IMR-90 (cell line): ENCODE data around the gene TSPAN17. TPM values are rescaled to one million over a fixed set of nuclear protein-coding genes. Genes with fewer than 3 reads are reported as not detected.

Experiments
- ATAC-seq: fragments of 200-7000 bp; cut with Tn5 transposase; 2 replicates; pipeline ENCODE4 v1.9.1; 2020; ENCODE audit warnings: low read depth, mild to moderate bottlenecking, moderate library complexity
- BruUV-seq: library from RNA; stranded (reverse); fragments of 400-500 nt; replicated peaks from 2 replicates; lab custom pipeline; 2021; lab: Mats Ljungman, UMichigan
- CTCF ChIA-PET: fragments of 300-600 bp; formaldehyde crosslinking; extraction: SDS; loops from one replicate; lab custom pipeline; 2021; ENCODE audit warnings: antibody characterized with exemption; lab: Yijun Ruan, JAX
- POLR2A ChIA-PET: fragments of 300-600 bp; sonication (Branson Sonifier 250); formaldehyde crosslinking; loops from one replicate; lab custom pipeline; 2022; ENCODE audit warnings: antibody characterized with exemption; ENCODE audit not compliant: unreplicated experiment; lab: Charles Lee
- DNase-seq: peaks from one replicate; pipeline ENCODE4 v3.0.0; 2013
- H2AFZ ChIP-seq: replicated peaks from 2 replicates; pipeline ENCODE3; 2013; ENCODE audit warnings: low read length, mild to moderate bottlenecking; ENCODE audit not compliant: poor library complexity
- H2AK5ac ChIP-seq: 2 replicates; pipeline ENCODE4 v1.6.1; 2013; ENCODE audit warnings: low read depth, low read length, inconsistent platforms
- H2AK9ac ChIP-seq: replicated peaks from 2 replicates; pipeline ENCODE3; 2013; ENCODE audit warnings: mild to moderate bottlenecking, low read depth, low read length, moderate library complexity; ENCODE audit not compliant: poor library complexity
- H2BK120ac ChIP-seq: 2 replicates; pipeline ENCODE4 v1.6.1; 2013; ENCODE audit warnings: low read depth, low read length, inconsistent platforms
- H2BK15ac ChIP-seq: 3 replicates; pipeline ENCODE4 v1.6.1; 2013; ENCODE audit warnings: low read depth, low read length, inconsistent platforms
- H2BK20ac ChIP-seq: 2 replicates; pipeline ENCODE4 v1.6.1; 2013; ENCODE audit warnings: low read depth, mild to moderate bottlenecking, inconsistent platforms, low read length, moderate library complexity
- H2BK5ac ChIP-seq: 2 replicates; pipeline ENCODE4 v1.6.1; 2013; ENCODE audit warnings: mild to moderate bottlenecking, low read depth, low read length, inconsistent platforms; ENCODE audit not compliant: poor library complexity, severe bottlenecking
- H3K14ac ChIP-seq: replicated peaks from 2 replicates; pipeline ENCODE4 v1.6.1; 2013; ENCODE audit warnings: low read depth, low read length, inconsistent platforms
- H3K18ac ChIP-seq: 2 replicates; pipeline ENCODE4 v1.6.1; 2013; ENCODE audit warnings: low read depth, low read length, control low read depth
- H3K23ac ChIP-seq: 2 replicates; pipeline ENCODE4 v1.6.1; 2013; ENCODE audit warnings: low read depth, low read length, inconsistent platforms
- H3K27ac ChIP-seq: 2 replicates; pipeline ENCODE4 v1.5.1; 2013; ENCODE audit warnings: mild to moderate bottlenecking, control low read depth, low read length; ENCODE audit not compliant: insufficient read depth
- H3K27me3 ChIP-seq: 2 replicates; pipeline ENCODE4 v1.6.1; 2013; ENCODE audit warnings: low read length; ENCODE audit not compliant: control insufficient read depth, insufficient read depth
- H3K36me3 ChIP-seq: 2 replicates; pipeline ENCODE4 v1.6.1; 2013; ENCODE audit warnings: low read length, mixed read lengths; ENCODE audit not compliant: control insufficient read depth, insufficient read depth
- H3K4ac ChIP-seq: 2 replicates; pipeline ENCODE4 v1.6.1; 2013; ENCODE audit warnings: low read depth, low read length, inconsistent platforms
- H3K4me1 ChIP-seq: 2 replicates; pipeline ENCODE4 v1.6.1; 2013; ENCODE audit warnings: low read length, mixed read lengths; ENCODE audit not compliant: control insufficient read depth, insufficient read depth
- H3K4me2 ChIP-seq: 2 replicates; pipeline ENCODE4 v1.6.1; 2013; ENCODE audit warnings: low read depth, mild to moderate bottlenecking, control low read depth, low read length, moderate library complexity
- H3K4me3 ChIP-seq: 2 replicates; pipeline ENCODE4 v1.5.1; 2013; ENCODE audit warnings: low read depth, mild to moderate bottlenecking, control low read depth, low read length, moderate library complexity; ENCODE audit not compliant: insufficient read depth
- H3K56ac ChIP-seq: 2 replicates; pipeline ENCODE4 v1.6.1; 2013; ENCODE audit warnings: low read length, inconsistent platforms; ENCODE audit not compliant: insufficient read depth; ENCODE audit errors: extremely low read depth
- H3K79me1 ChIP-seq, 2 experiments: 2 replicates each; pipeline ENCODE4 v1.6.1; 2013; ENCODE audit warnings: low read length in 2 of 2, inconsistent platforms in 1 of 2, low read depth in 1 of 2
- H3K9ac ChIP-seq: 2 replicates; pipeline ENCODE4 v1.6.1; 2013; ENCODE audit warnings: low read depth, low read length, control low read depth
- H3K9me1 ChIP-seq: 2 replicates; pipeline ENCODE4 v1.6.1; 2013; ENCODE audit warnings: low read length, inconsistent platforms; ENCODE audit not compliant: insufficient read depth
- H3K9me3 ChIP-seq: 2 replicates; pipeline ENCODE4 v1.6.1; 2013; ENCODE audit warnings: low read length; ENCODE audit not compliant: control insufficient read depth, insufficient read depth
- H4K20me1 ChIP-seq: 2 replicates; pipeline ENCODE4 v1.6.1; 2013; ENCODE audit warnings: low read length, inconsistent platforms; ENCODE audit not compliant: insufficient read depth
- H4K5ac ChIP-seq: 2 replicates; pipeline ENCODE4 v1.6.1; 2013; ENCODE audit warnings: mild to moderate bottlenecking, low read depth, low read length, control low read depth
- H4K8ac ChIP-seq, 2 experiments: 2 replicates each; pipeline ENCODE4 v1.6.1; 2013; ENCODE audit warnings: low read depth in 2 of 2, low read length in 2 of 2, control low read depth in 1 of 2, inconsistent platforms in 1 of 2
- H4K91ac ChIP-seq: 2 replicates; pipeline ENCODE4 v1.6.1; 2013; ENCODE audit warnings: low read depth, low read length, inconsistent platforms; ENCODE audit not compliant: insufficient read depth
- BHLHE40 ChIP-seq: fragments of 150-350 bp; IDR thresholded peaks from 2 replicates; pipeline ENCODE4 v1.6.1; 2016; ENCODE audit warnings: mild to moderate bottlenecking, low read depth, low read length
- CHD1 ChIP-seq: IDR thresholded peaks from 2 replicates; pipeline ENCODE4 v1.6.1; 2012; ENCODE audit warnings: low read depth, low read length, improper control_type of control experiment
- CTCF ChIP-seq: conservative IDR thresholded peaks from 2 replicates; pipeline ENCODE4 v1.5.1; 2012; ENCODE audit warnings: mild to moderate bottlenecking, low read depth, low read length, improper control_type of control experiment
- FOS ChIP-seq: fragments of 150-350 bp; IDR thresholded peaks from 2 replicates; pipeline ENCODE4 v1.6.1; 2016; ENCODE audit warnings: low read depth, low read length
- MAFK ChIP-seq: IDR thresholded peaks from 2 replicates; pipeline ENCODE4 v1.6.1; 2012; ENCODE audit warnings: low read depth, low read length, improper control_type of control experiment
- MAZ ChIP-seq: IDR thresholded peaks from 2 replicates; pipeline ENCODE4 v1.6.1; 2012; ENCODE audit warnings: low read depth, mild to moderate bottlenecking, low read length, improper control_type of control experiment, moderate library complexity, borderline replicate concordance
- MXI1 ChIP-seq: IDR thresholded peaks from 2 replicates; pipeline ENCODE4 v1.6.1; 2012; ENCODE audit warnings: low read depth, mild to moderate bottlenecking, low read length, moderate library complexity, borderline replicate concordance
- POLR2A ChIP-seq: IDR thresholded peaks from 2 replicates; pipeline ENCODE4 v1.6.1; 2012; ENCODE audit warnings: mild to moderate bottlenecking, low read depth, low read length
- RAD21 ChIP-seq: IDR thresholded peaks from 2 replicates; pipeline ENCODE4 v1.6.1; 2012; ENCODE audit warnings: low read length, improper control_type of control experiment
- RCOR1 ChIP-seq: IDR thresholded peaks from 2 replicates; pipeline ENCODE4 v1.6.1; 2012; ENCODE audit warnings: mild to moderate bottlenecking, low read length, improper control_type of control experiment; ENCODE audit not compliant: insufficient replicate concordance
- SMC3 ChIP-seq: fragments of 150-350 bp; IDR thresholded peaks from 2 replicates; pipeline ENCODE4 v1.6.1; 2016; ENCODE audit warnings: low read depth, mild to moderate bottlenecking, antibody characterized with exemption, low read length, moderate library complexity
- WGBS, 2 experiments: methylation state at CpG; one replicate each; pipeline versions ENCODE4 v1.1.5 to v1.1.7; 2013; ENCODE audit warnings: missing lambda C conversion rate in 2 of 2; ENCODE audit not compliant: insufficient read length in 1 of 2; ENCODE audit errors: extremely low coverage in 2 of 2; 5-methylcytosine and 5-hydroxymethylcytosine counted together
- dilution Hi-C: fragments of 300-500 bp; cut with HindIII; formaldehyde crosslinking; loops from one replicate; pipeline ENCODE4 v1.14.3; 2018; ENCODE audit warnings: low sequenced_read_pairs; ENCODE audit not compliant: unreplicated experiment
- in situ Hi-C: fragments of 300-500 bp; cut with MboI; formaldehyde crosslinking; loops from 3 replicates; pipeline ENCODE4 v1.14.3; 2019; ENCODE audit warnings: low sequenced_read_pairs, inconsistent platforms, mixed read lengths
- intact Hi-C: fragments of 100-400 bp; cut with micrococcal nuclease; formaldehyde crosslinking; loops from 2 replicates; pipeline ENCODE4 v1.10.0; 2022
- polyA plus RNA-seq, 3 experiments: library from polyadenylated mRNA; depleted of rRNA; stranded (reverse); fragments of >200 nt; gene quantifications; 2 replicates each; pipeline ENCODE4 v1.2.3, GENCODE V29; 2012; ENCODE audit warnings: low replicate concordance in 1 of 3
- total RNA-seq: library from RNA; depleted of rRNA; stranded (reverse); fragments of >200 nt; gene quantifications from 2 replicates; pipeline ENCODE4 v1.2.3, GENCODE V29; 2012

Gene TSPAN17
- total and polyA plus RNA-seq, 2 of the 4 experiments (the other 2 are of a cell fraction): 34.2 to 41.6 TPM

GRCh38 chr5:176702671-176703641 lies 55.7 kb downstream of the TSPAN17 start:
- Histone ChIP-seq H3K9me1 (no peaks in the 10 kb centered on the region), H2BK120ac (no peak overlapping the region), H2AFZ (no peak overlapping the region), H2AK5ac (no peak overlapping the region), H3K27ac (no peak overlapping the region), H3K4me1 (no peaks in the 10 kb centered on the region), H4K8ac (no peak overlapping the region), H3K9me3 (no peaks in the 10 kb centered on the region), H2AK9ac (no peak overlapping the region), H3K36me3 (no peaks in the 10 kb centered on the region), H3K4ac (no peak overlapping the region), H3K9ac (no peak overlapping the region), H3K18ac (no peak overlapping the region), H3K4me3 (no peak overlapping the region), H4K20me1 (no peaks in the 10 kb centered on the region), H3K23ac (no peak overlapping the region), H3K56ac (no peak overlapping the region), H4K5ac (no peak overlapping the region), H3K79me1 (no peaks in the 10 kb centered on the region), H3K14ac (no peak overlapping the region), H2BK5ac (no peak overlapping the region), H2BK15ac (no peak overlapping the region), H3K27me3 (peaks cover 69% of the 10 kb centered on the region), H3K4me2 (no peak overlapping the region), H2BK20ac (no peak overlapping the region), H4K91ac (no peak overlapping the region)
- no peak for TF ChIP-seq RCOR1
- no peak for TF ChIP-seq CTCF
- no peak for TF ChIP-seq MAFK
- no peak for TF ChIP-seq MAZ
- TF ChIP-seq BHLHE40: no peak
- TF ChIP-seq FOS: no peak
- no peak for TF ChIP-seq SMC3
- TF ChIP-seq POLR2A: no peak
- no peak for TF ChIP-seq RAD21
- TF ChIP-seq CHD1: no peak
- TF ChIP-seq MXI1: no peak
- POLR2A ChIA-PET: no interaction called here
- no TSS peak for BruUV-seq
- intact Hi-C loops (no loop called here), dilution Hi-C loops (no loop called here), in situ Hi-C loops (no loop called here)
- 45% methylated on average over 4 of the region's 27 CpGs; no CpG with 5 or more reads in 1 of the 2 experiments for WGBS, 2 experiments
- DNase-seq (no peak), ATAC-seq (no peak)
- CTCF ChIA-PET: no interaction called here
